ENCODE measurements around the gene ALPK1. TPM values are rescaled to one million over a fixed set of nuclear protein-coding genes. Genes with fewer than 3 reads are reported as not detected.

The ALPK1 gene
- total and polyA plus RNA-seq, 2 of the 8 experiments (the other 6 are each of a cell fraction or from before 2014, with no cell fraction given), result 0.08 to 0.43 TPM

DNA sequence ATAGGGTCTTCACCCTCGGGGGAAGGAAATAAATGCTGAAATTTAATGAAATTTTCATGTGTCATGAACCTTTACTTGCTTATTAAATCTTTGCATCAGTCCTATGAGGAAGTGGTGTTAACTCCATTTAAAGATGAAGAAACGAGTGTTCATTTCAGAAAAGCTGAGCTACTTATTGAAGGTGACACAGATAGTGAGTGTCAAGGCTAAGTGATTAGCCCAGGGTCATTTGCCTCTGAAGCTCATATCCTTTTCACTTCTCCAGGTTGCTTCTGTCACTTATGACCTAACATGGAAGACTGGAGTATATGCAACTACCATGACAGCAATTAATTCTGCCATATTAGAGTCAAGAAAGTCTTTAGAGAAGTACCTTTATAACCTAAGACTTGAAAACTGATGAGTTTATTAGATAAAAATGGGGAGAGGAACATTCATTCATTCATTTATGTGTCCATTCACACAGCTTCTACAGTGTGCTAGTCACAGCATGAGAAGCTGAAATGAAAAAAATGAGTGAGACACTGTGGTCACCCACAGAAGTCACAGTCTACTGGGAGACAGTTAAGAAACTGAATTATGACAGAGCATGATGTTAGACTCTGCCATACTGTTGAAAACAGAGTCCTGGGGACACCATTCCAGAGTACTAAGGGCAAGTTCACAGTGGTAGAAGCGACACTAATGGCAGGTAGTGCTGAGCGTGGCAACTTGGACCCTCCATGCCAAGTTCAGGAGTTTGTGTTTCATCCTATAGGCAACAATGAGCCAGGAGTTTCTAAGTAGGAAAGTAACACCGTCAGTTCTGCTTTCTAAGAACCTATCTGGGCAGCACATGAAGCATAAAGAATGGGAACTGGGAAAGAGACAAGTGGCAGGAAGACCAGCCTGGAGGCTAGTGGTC lies 21.3 kb downstream of the ALPK1 start:
- Histone ChIP-seq H3K9ac (replicated peaks in 1 of 4; ENCODE audit: extremely low read depth in 1 of 4, low read depth in 3 of 4, low read length in 3 of 4) (no peak overlapping the region), H3K4me1 (replicated peaks in 1 of 4; ENCODE audit: control insufficient read depth in 3 of 4, insufficient read depth in 4 of 4, low read length in 3 of 4) (no peaks in the 10 kb centered on the region), H3K4me3 (ENCODE audit: extremely low read depth in 1 of 4, insufficient read depth in 2 of 4, low read depth in 3 of 4, low read length in 4 of 4) (no peak overlapping the region), H2BK5ac (ENCODE audit: low read depth, low read length) (no peak overlapping the region), H4K8ac (ENCODE audit: extremely low read depth, insufficient read depth, low read length) (no peak overlapping the region), H3K27ac (ENCODE audit: low read depth, low read length) (no peak overlapping the region), H3K4ac (replicated peaks; ENCODE audit: insufficient read length, low read depth, low read length) (no peak overlapping the region), H2BK12ac (ENCODE audit: low read depth, low read length) (no peak overlapping the region), H3K27me3 (replicated peaks in 1 of 4; ENCODE audit: control insufficient read depth in 3 of 4, extremely low read depth in 1 of 4, insufficient read depth in 3 of 4, low read length in 3 of 4) (no peaks in the 10 kb centered on the region; a peak in 1 of 7 replicates), H3K4me2 (ENCODE audit: insufficient read depth in 1 of 2, low read depth in 2 of 2, low read length in 2 of 2) (no peak overlapping the region), H2BK120ac (replicated peaks; ENCODE audit: low read depth, low read length) (no peak overlapping the region), H2BK15ac (ENCODE audit: low read length) (no peak overlapping the region), H4K5ac (ENCODE audit: insufficient read length, low read depth, low read length) (no peak overlapping the region), H3K9me3 (ENCODE audit: insufficient read depth in 2 of 2, low read depth in 1 of 2, low read length in 1 of 2) (no peaks in the 10 kb centered on the region), H2BK20ac (ENCODE audit: low read length) (no peak overlapping the region), H2AK5ac (ENCODE audit: low read depth, low read length) (no peak overlapping the region), H3K56ac (replicated peaks; ENCODE audit: insufficient read length, low read depth, low read length) (no peak overlapping the region), H3K79me1 (ENCODE audit: low read depth, low read length) (no peaks in the 10 kb centered on the region), H3K14ac (ENCODE audit: insufficient read length) (no peak overlapping the region), H4K91ac (replicated peaks; ENCODE audit: insufficient read length, low read length) (no peak overlapping the region), H3K79me2 (ENCODE audit: control insufficient read depth in 1 of 2, insufficient read depth in 2 of 2, low read length in 2 of 2) (no peaks in the 10 kb centered on the region), H3K23me2 (ENCODE audit: low read depth, low read length) (no peaks in the 10 kb centered on the region), H3K36me3 (ENCODE audit: control insufficient read depth in 2 of 4, insufficient read depth in 4 of 4, low read length in 3 of 4) (no peaks in the 10 kb centered on the region), H3K23ac (ENCODE audit: insufficient read length) (no peak overlapping the region), H3K18ac (ENCODE audit: extremely low read depth, low read length) (no peak overlapping the region), H4K20me1 (replicated peaks in 1 of 2; ENCODE audit: control insufficient read depth in 1 of 2, insufficient read depth in 2 of 2, low read length in 2 of 2) (no peaks in the 10 kb centered on the region), H2AFZ (ENCODE audit: low read length) (no peak overlapping the region)
- no peak for FAIRE-seq
- DNase-seq (ENCODE audit: low read depth in 1 of 2, low spot score in 2 of 2), result no peak
- no peak for TF ChIP-seq SRF (IDR thresholded peaks at IDR 0.05; ENCODE audit: low read depth, low read length)
- TF ChIP-seq, protein P1, sequence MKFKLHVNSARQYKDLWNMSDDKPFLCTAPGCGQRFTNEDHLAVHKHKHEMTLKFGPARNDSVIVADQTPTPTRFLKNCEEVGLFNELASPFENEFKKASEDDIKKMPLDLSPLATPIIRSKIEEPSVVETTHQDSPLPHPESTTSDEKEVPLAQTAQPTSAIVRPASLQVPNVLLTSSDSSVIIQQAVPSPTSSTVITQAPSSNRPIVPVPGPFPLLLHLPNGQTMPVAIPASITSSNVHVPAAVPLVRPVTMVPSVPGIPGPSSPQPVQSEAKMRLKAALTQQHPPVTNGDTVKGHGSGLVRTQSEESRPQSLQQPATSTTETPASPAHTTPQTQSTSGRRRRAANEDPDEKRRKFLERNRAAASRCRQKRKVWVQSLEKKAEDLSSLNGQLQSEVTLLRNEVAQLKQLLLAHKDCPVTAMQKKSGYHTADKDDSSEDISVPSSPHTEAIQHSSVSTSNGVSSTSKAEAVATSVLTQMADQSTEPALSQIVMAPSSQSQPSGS (IDR thresholded peaks at IDR 0.05; ENCODE audit: low read length), result no peak
- TF ChIP-seq BCL11A (IDR thresholded peaks at IDR 0.05; ENCODE audit: low read depth in 2 of 2, low read length in 2 of 2), result no peak
- TF ChIP-seq TAF1 (IDR thresholded peaks at IDR 0.05; ENCODE audit: low read depth, low read length), result no peak
- WGBS, 2 experiments (ENCODE audit: extremely low coverage in 1 of 2, insufficient coverage in 1 of 2, insufficient read length in 1 of 2, insufficient replicate concordance in 2 of 2, low coverage in 1 of 2, low lambda C conversion rate in 2 of 2, missing lambda C conversion rate in 1 of 2), result 82% methylated on average over 5 of the region's 5 CpGs; no CpG with 5 or more reads in 1 of the 2 experiments
- CTCF ChIA-PET (ENCODE audit: partially characterized antibody), result interaction anchor here (1.0 to 2.0 kb wide), 2 partner anchors 9 to 219 kb away, joined by 3 to 4 read pairs; no protein-coding TSS in a partner anchor
- POLR2A ChIA-PET (ENCODE audit: partially characterized antibody), result no interaction called here
